Measurements from ENCODE around the gene SLC25A43. TPM values are rescaled to one million over a fixed set of nuclear protein-coding genes. Genes with fewer than 3 reads are reported as not detected.

Gene SLC25A43
- total and polyA plus RNA-seq, 12 donors: 0.63 to 5.9 (median 2.8) TPM

GRCh38 chrX:119374736-119375135 lies 24.4 kb upstream of the SLC25A43 start:
- Histone ChIP-seq H3K4me1 (no peaks in the 10 kb centered on the region), H3K4me3 (no peak overlapping the region), H3K27me3 (peaks cover 0 to 12% (median 0%) of the 10 kb centered on the region in 7 donors), H3K36me3 (no peaks in the 10 kb centered on the region), H3K27ac (no peak overlapping the region), H3K9me3 (no peaks in the 10 kb centered on the region)
- intact Hi-C loops (cut with DNase I): no loop called here
- DNase-seq: no peak
- 56 to 71% methylated on average over 2 of the region's 2 CpGs for WGBS, 2 donors
- ATAC-seq: no peak
- TF ChIP-seq CTCF (IDR thresholded peaks at IDR 0.05): no peak

GRCh38 chrX:119375561-119375960 lies 23.6 kb upstream of the SLC25A43 start:
- H3K9me3 ChIP-seq: no peaks in the 10 kb centered on the region
- DNase-seq (no peak), ATAC-seq (no peak)
- H3K27ac ChIP-seq: no peak overlapping the region
- no peak for TF ChIP-seq CTCF (IDR thresholded peaks at IDR 0.05)
- H3K27me3 ChIP-seq: peaks cover 0 to 12% (median 0%) of the 10 kb centered on the region in 7 donors
- H3K4me1 ChIP-seq: no peaks in the 10 kb centered on the region
- no peaks in the 10 kb centered on the region for H3K36me3 ChIP-seq
- WGBS, 2 donors: 82% methylated on average over 3 of the region's 3 CpGs
- H3K4me3 ChIP-seq: no peak overlapping the region
- intact Hi-C loops (cut with DNase I): no loop called here

- Histone ChIP-seq H3K4me1 (no peaks in the 10 kb centered on the region), H3K36me3 (no peaks in the 10 kb centered on the region), H3K27me3 (peaks cover 0 to 12% (median 0%) of the 10 kb centered on the region in 7 donors), H3K27ac (no peak overlapping the region), H3K4me3 (no peak overlapping the region), H3K9me3 (no peaks in the 10 kb centered on the region)
- intact Hi-C loops (cut with DNase I): no loop called here
- ATAC-seq: no peak
- DNase-seq: no peak
- TF ChIP-seq CTCF (IDR thresholded peaks at IDR 0.05): no peak
- 83 to 84% methylated on average over 5 of the region's 5 CpGs for WGBS, 2 donors
Observed at GRCh38 chrX:119376312-119376711, 22.8 kb upstream of the SLC25A43 start.

- Histone ChIP-seq H3K4me1 (no peaks in the 10 kb centered on the region), H3K36me3 (no peaks in the 10 kb centered on the region), H3K4me3 (no peak overlapping the region), H3K27me3 (no peaks in the 10 kb centered on the region), H3K9me3 (no peaks in the 10 kb centered on the region), H3K27ac (no peak overlapping the region)
- 20 to 34% methylated on average over 1 of the region's 1 CpG for WGBS, 2 donors
- no peak for ATAC-seq
- no peak for DNase-seq
- no peak for TF ChIP-seq CTCF (IDR thresholded peaks at IDR 0.05)
- intact Hi-C loops (cut with DNase I): no loop called here
Observed at GRCh38 chrX:119381349-119381944, 17.7 kb upstream of the SLC25A43 start.
